ENCODE data around the gene CCDC88C.
"Not testable (repeated sequence)": the region's sequence is repeated elsewhere in the genome, so short reads cannot be mapped to it uniquely, and the experiment has no call there.

The CCDC88C gene

GRCh38 chr14:91417983-91418386, 365 bp upstream of the CCDC88C start:
- peak; percentile 56 to 58 for DNase-seq

GRCh38 chr14:91416744-91417119, 888 bp downstream of the CCDC88C start:
- no peak for DNase-seq

- no peak for DNase-seq
Measured at GRCh38 chr14:91415794-91416743, 1.6 kb downstream of the CCDC88C start.

GRCh38 chr14:91414475-91414833, 3.2 kb downstream of the CCDC88C start:
- DNase-seq = no peak

GRCh38 chr14:91413547-91414474, 3.8 kb downstream of the CCDC88C start:
- no peak for DNase-seq

- no peak for DNase-seq
Measured at GRCh38 chr14:91412939-91413338, 4.7 kb downstream of the CCDC88C start.

- no peak for DNase-seq
Measured at GRCh38 chr14:91410771-91411536, 6.7 kb downstream of the CCDC88C start.

- DNase-seq = no peak
Measured at GRCh38 chr14:91409928-91410718, 7.5 kb downstream of the CCDC88C start.

- not testable (repeated sequence) for DNase-seq
Measured at GRCh38 chr14:91409240-91409639, 8.4 kb downstream of the CCDC88C start.

- no peak for DNase-seq
Measured at GRCh38 chr14:91406982-91407381, 10.6 kb downstream of the CCDC88C start.

GRCh38 chr14:91406451-91406850, 11.2 kb downstream of the CCDC88C start:
- DNase-seq = no peak

- no peak for DNase-seq
Measured at GRCh38 chr14:91405724-91406435, 11.7 kb downstream of the CCDC88C start.

- DNase-seq = no peak
Measured at GRCh38 chr14:91405241-91405721, 12.3 kb downstream of the CCDC88C start.

- DNase-seq = no peak
Measured at GRCh38 chr14:91402771-91403600, 14.6 kb downstream of the CCDC88C start.

GRCh38 chr14:91402348-91402747, 15.3 kb downstream of the CCDC88C start:
- no peak for DNase-seq

- no peak for DNase-seq
Measured at GRCh38 chr14:91401751-91402150, 15.9 kb downstream of the CCDC88C start.

GRCh38 chr14:91400696-91401095, 16.9 kb downstream of the CCDC88C start:
- DNase-seq = no peak

- DNase-seq = no peak
Measured at GRCh38 chr14:91399868-91400640, 17.6 kb downstream of the CCDC88C start.

GRCh38 chr14:91398707-91399106, 18.9 kb downstream of the CCDC88C start:
- no peak for DNase-seq
